A673 (cell line): ENCODE results near the gene EPHB2.

Source experiments
- EZH2 ChIP-seq: fragments of 200-600 bp; sonication (generic); IDR thresholded peaks from 2 replicates; pipeline ENCODE4 v1.6.1; 2017; ENCODE audit warnings: borderline replicate concordance, low read depth, mild to moderate bottlenecking, mixed read lengths, antibody characterized with exemption, low read length; ENCODE audit not compliant: poor library complexity, severe bottlenecking
- TF ChIP-seq, protein P1 (sequence below): fragments of 300-800, 200-600 bp; sonication (generic); conservative IDR thresholded peaks from 2 replicates; pipeline ENCODE4 v1.5.1; 2017; ENCODE audit warnings: low read depth, mild to moderate bottlenecking, antibody characterized with exemption, low read length, moderate library complexity, mixed read lengths

DNA sequence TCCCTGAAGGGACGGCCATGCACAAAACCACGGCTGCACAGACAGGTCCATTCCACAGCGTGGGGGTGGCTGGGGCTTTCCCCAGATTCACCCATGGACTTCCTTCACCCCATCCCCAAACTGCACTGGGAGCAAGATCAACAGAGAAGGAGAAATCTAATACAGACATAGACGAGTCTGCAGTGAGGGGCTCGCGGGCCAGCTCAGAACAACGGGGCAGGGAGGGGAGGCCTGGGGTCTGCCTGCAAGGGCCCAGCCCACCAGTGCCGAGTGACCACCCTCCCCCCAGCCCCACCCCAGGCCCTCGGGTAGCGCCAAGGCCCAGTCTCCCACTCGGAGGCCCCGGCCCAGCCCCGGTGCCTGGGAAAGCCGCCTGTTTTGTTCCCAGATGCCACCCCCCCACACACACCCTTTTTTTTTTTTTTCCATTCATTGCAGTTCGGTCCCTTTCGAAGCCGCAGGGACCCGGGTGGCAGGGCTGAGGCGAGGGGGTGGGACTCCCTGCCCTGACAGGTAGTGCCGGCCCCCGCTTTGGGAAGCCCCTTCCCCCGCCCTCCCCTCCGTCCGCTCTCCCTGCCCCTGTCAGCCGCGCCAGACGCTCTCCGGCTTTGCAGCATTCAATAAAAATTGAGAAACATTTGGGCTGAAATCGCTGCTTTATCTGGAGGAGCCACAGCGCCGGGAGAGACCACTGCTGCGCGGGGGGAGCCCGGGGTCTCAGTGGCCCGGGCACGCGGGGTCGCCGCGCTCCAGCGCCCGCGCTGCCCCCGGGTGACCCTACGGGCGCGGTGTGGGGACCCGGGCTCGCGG, 543 bp upstream of the EPHB2 start:
- TF ChIP-seq, protein P1, sequence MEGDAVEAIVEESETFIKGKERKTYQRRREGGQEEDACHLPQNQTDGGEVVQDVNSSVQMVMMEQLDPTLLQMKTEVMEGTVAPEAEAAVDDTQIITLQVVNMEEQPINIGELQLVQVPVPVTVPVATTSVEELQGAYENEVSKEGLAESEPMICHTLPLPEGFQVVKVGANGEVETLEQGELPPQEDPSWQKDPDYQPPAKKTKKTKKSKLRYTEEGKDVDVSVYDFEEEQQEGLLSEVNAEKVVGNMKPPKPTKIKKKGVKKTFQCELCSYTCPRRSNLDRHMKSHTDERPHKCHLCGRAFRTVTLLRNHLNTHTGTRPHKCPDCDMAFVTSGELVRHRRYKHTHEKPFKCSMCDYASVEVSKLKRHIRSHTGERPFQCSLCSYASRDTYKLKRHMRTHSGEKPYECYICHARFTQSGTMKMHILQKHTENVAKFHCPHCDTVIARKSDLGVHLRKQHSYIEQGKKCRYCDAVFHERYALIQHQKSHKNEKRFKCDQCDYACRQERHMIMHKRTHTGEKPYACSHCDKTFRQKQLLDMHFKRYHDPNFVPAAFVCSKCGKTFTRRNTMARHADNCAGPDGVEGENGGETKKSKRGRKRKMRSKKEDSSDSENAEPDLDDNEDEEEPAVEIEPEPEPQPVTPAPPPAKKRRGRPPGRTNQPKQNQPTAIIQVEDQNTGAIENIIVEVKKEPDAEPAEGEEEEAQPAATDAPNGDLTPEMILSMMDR = no peak
- no peak for TF ChIP-seq EZH2
